ENCODE results near the gene DSC3.

DSC3 gene

DNA sequence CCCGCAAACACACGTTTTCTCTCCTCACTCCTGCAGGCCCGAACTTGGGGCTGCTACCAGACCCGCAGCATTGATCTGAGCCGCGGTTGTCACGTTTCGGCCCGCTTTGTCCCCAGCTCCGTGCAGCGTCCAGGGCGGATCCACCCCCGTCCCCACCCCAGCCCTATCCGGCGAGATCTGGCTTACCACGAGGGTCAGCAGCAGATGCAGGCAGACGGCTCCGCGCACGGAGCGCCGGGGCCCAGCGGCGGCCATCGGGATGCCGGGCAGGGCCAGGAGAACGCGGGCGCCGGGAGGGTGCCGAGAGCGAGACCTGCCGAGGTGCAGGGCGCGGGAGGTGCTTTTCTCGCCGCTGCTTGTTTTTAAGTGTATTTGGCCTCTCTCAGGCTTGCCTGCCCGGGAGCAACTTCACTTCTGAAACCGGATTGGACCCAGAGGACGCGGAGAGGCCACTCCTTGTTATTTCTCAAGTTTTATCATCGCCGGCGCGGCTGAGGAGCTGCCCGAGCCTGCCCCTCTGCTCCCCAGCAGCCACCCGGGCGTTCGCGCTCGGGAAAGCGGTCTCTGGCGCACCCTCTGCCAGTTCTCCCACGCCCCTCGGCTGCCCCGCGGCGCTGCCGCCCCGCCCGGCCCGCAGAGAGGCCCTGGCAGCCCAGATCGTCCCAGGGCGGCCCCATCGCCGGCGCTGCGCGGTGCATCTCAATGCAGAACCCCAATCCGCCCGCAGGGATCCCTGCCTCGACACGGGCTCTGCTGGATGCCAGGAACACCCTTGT, at the start of gene DSC3:
Gene DSC3, minus strand, starts transcription at position 337 of the 776 bp plus-strand sequence. Its CDS starts 82 bp downstream, at position 255.
- no peak for DNase-seq (ENCODE audit: low spot score)

DNA sequence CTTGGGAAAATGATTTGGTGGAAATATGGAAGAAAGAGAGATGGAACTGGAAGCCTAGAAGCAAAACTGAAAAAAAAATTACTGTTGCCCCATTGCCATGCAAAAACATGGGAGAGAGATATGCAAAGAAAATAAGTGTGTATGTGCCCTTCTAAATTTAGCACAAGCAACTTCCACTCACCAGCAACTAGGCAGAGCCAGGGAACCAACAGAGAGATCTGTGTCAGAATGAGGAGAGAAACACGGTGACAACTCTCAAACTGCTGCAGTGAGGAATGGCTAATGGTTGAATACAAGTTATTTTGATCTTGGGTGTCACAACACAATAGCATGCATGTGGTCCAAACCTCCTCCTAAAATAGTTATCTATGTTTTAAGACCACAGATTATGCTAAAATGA, 48.8 kb upstream of the DSC3 start:
- DNase-seq (ENCODE audit: low spot score), result no peak

DNA sequence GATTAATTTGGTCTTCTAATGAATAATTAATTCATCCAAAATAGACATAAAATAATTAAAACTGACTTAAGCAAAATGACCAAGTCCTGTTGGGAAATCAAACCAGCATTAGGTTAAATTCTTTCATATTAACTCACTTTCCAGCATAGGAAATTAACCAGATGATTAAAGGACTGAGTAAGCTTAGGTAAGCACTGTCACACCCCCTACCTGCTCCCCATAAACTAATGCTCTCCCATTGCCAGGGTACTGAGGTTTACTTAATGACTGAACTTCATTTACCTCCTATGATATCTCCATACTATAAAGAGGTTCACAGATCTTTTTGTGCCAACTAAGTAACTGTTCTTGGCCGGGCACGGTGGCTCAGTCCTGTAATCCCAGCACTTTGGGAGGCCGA, 46.0 kb upstream of the DSC3 start:
- DNase-seq (ENCODE audit: low spot score), result no peak

DNA sequence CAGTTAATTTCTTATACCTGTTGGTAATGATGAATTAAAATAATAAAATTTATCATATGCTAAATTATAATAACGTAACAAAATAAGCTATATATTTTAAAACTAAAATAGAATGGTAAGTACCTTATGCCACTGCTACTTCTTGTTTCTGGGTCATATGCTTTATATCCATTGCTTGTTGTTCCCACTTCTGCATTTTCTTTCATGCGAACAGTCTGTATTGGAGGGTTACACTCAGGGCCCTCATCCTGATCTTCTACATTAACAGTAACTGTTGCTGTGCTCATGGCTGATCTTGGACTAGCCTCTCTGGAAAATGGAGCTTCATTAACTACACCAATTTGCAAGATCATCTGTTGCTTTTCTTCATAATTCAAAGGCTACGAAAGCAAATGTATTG, 37.4 kb upstream of the DSC3 start:
- no peak for DNase-seq (ENCODE audit: low spot score)

DNA sequence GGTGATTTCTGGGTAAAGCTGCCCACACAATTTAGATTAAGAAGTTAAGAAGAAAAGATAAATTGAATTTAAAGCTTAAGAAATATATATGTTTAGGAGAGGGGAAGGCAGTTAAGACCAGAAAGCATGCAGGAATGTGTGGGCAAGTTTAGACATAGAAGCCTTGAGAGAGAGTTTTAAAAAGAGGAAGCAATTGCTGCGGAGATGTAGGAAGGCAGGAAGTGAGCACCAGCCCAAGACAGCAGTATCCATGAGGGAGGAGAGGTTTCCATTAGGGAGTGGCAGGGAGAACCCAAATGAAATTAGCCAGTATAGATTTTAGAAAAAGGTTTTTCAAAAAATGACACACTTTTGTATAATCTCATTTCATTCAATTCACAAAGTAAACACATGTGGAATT, 35.3 kb upstream of the DSC3 start:
- no peak for DNase-seq (ENCODE audit: low spot score)

DNA sequence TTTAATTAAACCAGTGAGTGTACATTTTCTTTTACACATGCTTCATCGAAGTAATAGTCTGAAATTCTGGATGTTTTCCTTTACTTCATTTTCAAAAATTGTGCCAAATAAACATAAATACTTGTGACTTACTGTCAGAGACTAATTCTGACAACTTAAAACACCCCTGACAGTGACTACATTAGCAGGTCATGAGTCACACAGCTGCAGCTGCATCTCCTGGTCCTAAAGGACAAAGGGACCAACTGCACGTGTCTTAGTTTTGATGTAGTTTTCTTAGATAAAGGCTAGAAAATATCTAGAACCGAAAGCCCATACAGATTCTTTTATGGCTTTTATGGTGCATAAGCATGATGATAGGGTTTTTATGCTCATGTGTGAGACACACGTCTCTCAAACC, 29.6 kb upstream of the DSC3 start:
- no peak for DNase-seq (ENCODE audit: low spot score)

DNA sequence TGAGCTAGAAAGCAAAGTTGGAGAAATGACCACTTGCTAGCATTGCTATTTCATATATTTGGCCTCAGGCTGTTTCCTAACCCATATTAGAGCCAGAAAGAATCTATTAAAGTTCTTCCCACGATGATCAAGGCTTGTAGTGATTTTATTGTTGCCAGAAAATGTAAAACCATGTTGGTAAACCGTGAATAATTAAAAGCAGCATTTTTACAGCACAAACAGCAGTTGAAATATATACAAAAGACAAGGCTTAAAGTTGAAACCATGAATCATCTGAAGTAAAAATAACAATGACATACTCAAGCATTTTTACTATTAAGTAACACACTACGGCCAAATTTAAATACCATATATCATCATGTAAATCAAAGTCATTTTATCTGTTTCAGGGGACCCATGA, 27.7 kb upstream of the DSC3 start:
- DNase-seq (ENCODE audit: low spot score), result no peak

DNA sequence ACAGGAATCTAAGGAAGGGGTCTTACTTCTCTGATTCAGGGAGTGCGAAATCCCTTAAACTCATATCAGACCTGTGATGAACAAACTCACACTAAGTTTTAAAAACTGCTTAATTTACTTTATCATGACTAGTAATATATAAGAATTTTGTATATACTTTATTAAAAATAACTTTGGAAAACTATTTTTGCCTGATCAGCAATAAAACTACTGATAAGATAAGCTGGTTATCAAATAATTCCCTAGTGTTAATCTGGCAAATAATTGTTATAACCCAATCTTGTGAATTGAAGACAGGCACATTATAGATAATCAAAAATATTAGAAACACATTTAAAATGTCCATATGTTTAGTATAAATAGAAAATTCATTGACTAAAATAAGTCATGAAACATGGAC, 23.7 kb upstream of the DSC3 start:
- DNase-seq (ENCODE audit: low spot score), result no peak

DNA sequence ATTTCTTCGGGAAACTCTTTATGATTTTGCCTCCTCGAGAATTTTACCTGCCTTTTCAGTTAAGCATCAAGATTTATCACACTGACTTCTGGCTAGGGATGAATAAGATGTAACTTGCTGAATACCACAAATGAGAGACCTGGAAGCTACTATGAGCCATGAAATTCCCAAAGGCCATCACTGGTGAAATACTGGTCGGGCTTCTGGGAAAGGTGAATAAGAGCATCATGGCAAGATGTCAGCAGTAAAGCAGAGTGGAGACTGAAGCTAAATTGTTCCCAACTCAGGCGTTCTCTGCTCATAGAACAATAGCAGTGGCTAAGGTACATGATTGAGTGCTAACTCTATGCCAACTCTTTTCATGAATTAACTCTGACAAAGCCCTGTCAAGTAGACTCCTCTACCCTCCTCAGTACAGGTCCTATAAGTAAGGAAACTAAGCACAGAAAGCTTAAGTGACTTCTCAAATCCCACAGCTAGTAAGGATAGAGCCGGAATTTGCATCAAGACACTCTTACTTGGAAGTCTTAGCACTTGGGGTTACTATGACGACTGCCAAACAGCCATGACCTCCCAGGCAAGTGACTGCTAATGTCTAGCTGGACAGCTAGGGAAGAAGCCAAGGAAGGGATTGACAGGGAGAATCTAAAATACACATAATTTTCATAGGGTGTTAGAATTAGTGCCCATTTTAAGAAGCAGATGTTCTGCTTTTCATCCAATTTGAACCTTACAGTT, 22.7 kb upstream of the DSC3 start:
- DNase-seq (ENCODE audit: low spot score), result no peak

DNA sequence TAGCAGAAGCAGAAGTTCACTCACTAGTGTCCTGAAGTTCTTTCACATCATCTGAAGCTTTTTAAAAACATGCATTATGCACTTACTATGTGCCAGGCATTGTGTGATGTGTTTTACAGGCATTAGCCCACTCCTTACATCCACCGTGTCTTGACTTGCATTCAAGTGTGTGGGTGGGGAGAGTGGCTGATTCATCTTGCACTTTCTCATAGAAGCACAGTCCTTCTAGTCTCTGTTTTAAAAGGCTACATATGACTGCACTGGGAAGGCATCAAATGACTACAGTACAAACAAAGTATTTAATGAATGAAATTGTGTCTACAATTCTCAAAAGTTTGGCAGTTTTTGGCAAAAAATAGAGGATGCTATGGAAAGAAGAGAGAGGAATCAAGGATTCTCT, 21.6 kb upstream of the DSC3 start:
- no peak for DNase-seq (ENCODE audit: low spot score)

DNA sequence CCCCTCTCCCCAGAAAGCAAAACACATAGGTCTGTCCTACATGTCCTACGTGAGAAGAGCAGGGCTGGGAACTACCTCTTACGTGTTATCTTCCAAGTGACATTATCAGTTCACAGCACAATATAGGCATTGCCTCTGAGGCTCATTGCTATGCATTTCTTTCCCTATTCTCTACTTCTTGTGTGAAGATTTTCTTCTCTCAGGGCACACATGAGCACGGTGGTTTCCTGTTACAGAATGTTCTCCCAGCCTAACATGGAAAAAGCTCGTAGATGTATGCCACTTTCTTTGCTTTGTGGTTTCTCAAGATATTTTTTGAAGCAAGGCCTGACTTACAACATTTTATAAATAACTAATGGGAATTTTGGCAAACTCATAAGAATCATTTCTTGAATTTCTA, 19.4 kb upstream of the DSC3 start:
- DNase-seq (ENCODE audit: low spot score), result no peak

DNA sequence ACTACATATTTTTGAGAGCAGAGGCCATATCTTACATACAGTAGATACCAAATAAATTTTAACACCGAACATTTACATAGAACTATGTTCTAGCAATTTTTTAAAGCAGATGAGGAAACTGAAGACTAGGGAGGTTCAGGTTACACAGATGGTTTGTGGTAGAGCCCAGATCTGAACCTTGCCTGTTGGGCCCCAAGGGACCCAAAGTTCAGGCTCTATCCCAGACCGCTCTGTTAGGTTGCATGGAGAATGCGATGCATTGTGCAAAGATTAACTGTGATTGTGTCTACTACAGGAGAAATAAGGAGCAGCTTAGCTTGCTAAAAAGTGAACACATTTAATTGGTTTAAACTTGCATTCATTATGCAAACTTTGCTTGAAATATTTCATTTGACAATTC, 16.4 kb upstream of the DSC3 start:
- no peak for DNase-seq (ENCODE audit: low spot score)

DNA sequence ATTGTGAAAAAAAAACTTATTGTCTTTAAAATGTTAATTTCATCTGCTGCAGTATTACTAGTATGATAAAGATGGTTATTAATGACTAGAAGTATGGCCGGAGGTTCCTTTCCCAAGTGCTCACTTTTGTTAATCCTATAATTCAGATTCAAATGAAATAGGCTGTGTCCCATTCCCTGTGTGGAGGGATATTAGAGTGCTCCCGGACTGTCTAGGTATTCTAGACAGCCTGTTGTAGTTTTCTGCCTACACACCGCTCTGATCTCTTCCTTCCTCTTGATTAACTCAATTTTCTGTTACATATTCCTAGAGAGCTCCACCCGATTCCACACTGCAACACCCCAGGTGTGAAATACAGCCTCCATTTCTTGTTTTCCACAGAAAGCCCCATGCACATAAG, 15.4 kb upstream of the DSC3 start:
- DNase-seq (ENCODE audit: low spot score), result no peak

DNA sequence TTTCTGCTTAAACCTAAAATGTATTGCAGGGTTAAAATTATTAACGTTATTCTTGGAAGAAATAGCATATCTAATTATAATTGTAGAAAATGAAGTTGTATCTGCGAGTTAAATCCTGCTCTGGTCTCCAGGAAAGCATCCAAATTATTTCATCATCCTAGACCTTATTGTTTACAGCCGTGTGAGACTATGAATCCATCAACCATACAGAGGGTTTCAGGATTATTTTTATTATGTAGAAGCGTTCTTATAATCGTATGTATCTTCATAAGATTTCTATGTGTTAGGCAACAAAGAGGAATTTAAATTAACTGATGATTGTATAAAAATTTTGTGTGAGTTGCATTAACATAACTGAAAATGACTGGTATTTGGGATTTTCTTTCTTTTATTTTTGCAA, 14.5 kb upstream of the DSC3 start:
- DNase-seq (ENCODE audit: low spot score), result no peak

DNA sequence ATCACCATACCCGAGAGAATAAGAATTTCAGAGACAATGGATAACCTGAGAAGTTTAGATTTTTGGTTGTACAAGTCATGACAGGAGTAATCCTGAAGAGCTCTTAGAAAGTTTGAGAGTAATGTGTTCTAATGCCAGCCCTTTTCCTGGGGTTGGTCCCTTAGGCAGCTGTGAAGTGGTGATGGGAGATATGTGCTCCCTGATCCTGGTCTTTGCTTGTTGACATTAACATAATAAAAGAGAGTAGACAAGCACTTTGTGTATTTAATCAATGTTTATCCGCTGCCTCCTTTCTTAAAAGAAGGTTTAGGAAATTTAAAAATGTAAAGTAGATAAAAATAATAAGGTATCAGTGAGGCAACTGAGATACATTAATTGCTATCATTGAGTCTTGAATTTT, 13.8 kb upstream of the DSC3 start:
- no peak for DNase-seq (ENCODE audit: low spot score)

DNA sequence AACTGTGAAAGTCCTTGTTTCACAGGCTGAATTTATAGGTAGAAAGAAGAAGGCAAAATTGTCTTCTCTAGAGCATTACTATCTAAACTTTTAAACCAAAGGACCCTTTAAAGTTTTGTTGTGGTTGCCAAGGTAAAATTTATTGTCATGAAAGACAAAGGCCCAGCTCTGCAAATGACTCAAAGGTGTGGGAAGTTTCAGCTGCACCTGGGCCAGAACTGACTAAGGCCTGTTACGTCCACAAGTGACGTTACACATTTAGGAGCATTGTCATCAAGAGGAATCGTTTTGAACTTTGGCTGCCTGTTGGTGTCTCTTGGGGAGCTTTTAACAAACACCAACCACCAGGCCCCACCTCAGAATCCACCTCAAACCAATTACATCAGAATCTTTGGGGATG, 8.1 kb upstream of the DSC3 start:
- DNase-seq (ENCODE audit: low spot score), result no peak

DNA sequence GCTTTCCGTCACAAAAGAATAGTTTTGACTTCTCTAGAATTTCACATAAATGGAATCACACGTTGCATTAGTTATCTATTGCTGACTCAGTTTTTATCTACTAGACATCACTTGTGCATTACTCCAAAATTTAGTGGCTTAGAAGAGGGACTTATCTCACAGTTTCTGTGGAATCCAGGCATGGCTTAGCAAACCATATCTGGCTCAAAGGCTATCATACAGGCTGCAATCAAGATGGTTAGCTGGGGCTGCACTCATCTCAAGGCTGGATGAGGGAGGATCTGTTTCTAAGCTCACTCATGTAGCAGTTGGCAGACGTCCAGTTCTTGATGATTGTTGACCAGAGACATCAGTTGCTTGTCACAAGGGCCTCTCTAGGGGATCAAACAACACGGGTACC, 6.6 kb upstream of the DSC3 start:
- DNase-seq (ENCODE audit: low spot score), result no peak

DNA sequence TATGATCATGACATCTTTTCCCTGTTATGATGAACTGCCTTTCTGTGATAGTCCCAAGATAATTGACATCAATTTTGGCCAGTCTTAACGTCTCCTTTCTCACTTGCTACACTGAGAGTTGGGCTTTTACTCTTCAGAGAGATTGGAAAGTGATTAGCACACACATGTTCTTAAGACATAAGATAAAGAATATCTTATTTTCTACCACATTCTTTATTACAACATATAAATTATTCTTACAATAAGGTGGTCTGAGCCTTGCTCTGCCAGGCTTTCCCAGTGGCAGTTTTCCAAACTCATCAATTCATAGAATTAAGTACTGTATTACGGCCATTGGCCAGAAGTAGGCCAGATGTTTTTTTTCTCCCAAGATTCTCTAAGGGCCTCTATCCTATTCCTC, 5.7 kb upstream of the DSC3 start:
- no peak for DNase-seq (ENCODE audit: low spot score)

DNA sequence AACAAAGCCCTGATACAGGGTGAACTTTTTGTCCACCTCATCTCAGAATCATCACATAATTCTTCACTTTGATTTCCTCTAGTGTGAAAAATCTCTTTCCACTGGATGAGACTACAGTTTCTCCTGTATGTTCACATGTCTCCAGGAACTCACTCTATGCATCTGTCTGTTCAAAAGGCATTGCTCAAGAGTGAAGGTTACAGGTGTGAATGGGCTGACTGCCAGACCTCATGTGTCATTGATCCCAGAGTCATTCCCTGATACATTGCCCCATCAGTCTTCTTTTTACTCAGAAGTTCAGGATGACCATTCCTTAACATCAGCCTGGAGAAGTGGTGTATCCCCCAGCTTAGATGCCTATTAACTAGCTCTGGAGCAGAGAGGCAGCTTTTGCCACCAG, 4.4 kb upstream of the DSC3 start:
- no peak for DNase-seq (ENCODE audit: low spot score)

DNA sequence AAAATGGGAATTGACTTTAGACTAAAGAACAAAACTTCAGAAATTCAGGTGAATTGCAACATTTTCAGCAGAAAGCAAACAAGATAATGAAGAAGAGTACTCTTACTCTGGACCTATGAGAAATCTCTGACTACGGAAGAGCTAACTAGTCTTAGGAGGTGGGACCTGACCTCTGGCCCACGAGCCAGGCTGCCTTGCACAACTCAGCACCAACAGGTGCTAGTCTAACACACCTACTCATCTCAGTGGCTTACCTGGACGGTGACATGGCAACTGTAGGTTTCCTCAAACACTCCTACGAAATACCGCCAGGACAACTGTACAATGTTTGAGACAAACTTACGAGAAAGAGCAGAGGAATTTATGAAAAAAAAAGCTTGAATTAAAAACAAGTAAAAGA, 3.1 kb upstream of the DSC3 start:
- DNase-seq (ENCODE audit: low spot score), result no peak

DNA sequence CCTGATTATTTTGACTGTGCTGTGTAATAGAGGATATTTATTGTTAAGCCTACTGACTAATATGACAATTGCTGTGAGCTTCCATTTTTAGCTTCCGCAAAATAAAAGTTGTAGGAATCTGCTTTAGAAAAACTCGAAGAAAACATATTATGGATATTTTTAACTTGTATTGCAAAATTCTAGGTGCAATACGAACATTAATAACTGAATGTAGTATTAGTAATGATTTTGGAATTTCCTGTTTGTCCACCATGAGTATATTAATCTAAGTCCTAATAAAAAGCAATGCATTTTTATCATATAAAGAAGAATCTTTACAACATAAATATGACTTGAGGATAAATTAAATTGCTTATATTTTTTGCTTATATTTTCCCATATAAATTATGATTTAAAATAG, 2.4 kb upstream of the DSC3 start:
- DNase-seq (ENCODE audit: low spot score), result no peak

DNA sequence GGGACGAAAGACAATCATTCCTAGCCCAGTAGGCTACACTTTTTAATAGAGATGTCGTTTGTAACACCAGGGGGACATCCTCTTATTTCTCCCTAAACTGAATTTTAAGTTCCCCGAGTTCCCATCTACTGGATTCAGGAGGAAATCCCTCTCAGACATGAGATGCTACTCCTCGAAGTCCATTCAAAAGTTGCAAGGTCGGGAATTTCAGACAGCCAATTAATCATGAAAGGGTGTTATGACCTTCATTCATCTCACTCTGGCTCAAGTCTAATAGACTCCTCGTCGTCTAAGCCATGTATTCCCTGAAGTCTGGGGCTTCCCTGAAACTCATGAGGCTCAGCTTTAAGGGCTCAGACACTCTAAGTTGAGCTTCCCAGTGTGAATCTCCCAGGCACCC, 1.2 kb upstream of the DSC3 start:
- no peak for DNase-seq (ENCODE audit: low spot score)

DNA sequence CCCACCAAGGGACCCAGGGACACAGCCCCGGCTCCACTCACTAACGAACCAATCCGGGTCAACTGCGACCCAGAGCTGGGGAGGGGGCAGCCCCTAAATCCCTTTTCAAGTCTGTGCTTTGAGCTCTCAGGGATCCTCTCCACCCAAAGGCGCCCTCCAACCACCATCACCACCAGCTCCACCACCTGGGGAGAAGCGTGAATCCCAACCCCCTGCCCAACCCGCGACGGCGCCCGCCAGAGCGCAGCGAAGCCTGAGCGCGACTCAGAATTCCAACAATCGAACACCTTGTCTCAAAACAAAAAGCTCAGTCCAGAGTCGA, 497 bp downstream of the DSC3 start:
- no peak for DNase-seq (ENCODE audit: low spot score)
